Endothelial cell of umbilical vein (primary cell): ENCODE measurements around the gene ZIC4.

Source experiments
- CTCF ChIP-seq, 2 donors: IDR thresholded peaks; 1 replicate in 1 of 2; 2 replicates in 1 of 2; pipeline ENCODE4 v1.5.1; 2011; ENCODE audit warnings: low read length in 2 of 2, mild to moderate bottlenecking in 2 of 2, moderate library complexity in 2 of 2, control low read depth in 1 of 2, inconsistent platforms in 1 of 2, low read depth in 1 of 2; ENCODE audit not compliant: insufficient read depth in 1 of 2; ENCODE audit errors: extremely low read depth in 1 of 2
- MAX ChIP-seq: IDR thresholded peaks from 2 replicates; pipeline ENCODE4 v1.6.1; 2011; ENCODE audit not compliant: insufficient read depth, insufficient read length
- POLR2A ChIP-seq: IDR thresholded peaks from 2 replicates; pipeline ENCODE4 v1.6.1; 2012; ENCODE audit warnings: low read depth, mild to moderate bottlenecking, control low read depth, low read length
- POLR2AphosphoS5 ChIP-seq: IDR thresholded peaks from 2 replicates; pipeline ENCODE4 v1.6.1; 2012; ENCODE audit warnings: low read depth, mild to moderate bottlenecking, control low read depth, low read length, moderate library complexity; ENCODE audit not compliant: insufficient read depth

GRCh38 chr3:147381596-147381995 lies 24.7 kb downstream of the ZIC4 start:
- TF ChIP-seq CTCF (IDR thresholded peaks at IDR 0.05; ENCODE audit: extremely low read depth in 1 of 2, insufficient read depth in 1 of 2, low read depth in 1 of 2, low read length in 2 of 2), result no peak
- no peak for TF ChIP-seq MAX
- TF ChIP-seq POLR2AphosphoS5, result no peak
- TF ChIP-seq POLR2A, result no peak
